Loucy (cell line): Measurements from ENCODE around the gene PCDHGC4.

Source experiments
- EZH2phosphoT487 ChIP-seq: fragments of 200-600 bp; IDR thresholded peaks from 2 replicates; pipeline ENCODE4 v1.6.1; 2018; ENCODE audit warnings: antibody characterized with exemption, mild to moderate bottlenecking, moderate library complexity, borderline replicate concordance
- TF ChIP-seq, protein P1 (sequence below): fragments of 200-600 bp; sonication (generic); conservative IDR thresholded peaks from 2 replicates; pipeline ENCODE4 v1.5.1; 2014; ENCODE audit warnings: mild to moderate bottlenecking, antibody characterized with exemption, low read length

DNA sequence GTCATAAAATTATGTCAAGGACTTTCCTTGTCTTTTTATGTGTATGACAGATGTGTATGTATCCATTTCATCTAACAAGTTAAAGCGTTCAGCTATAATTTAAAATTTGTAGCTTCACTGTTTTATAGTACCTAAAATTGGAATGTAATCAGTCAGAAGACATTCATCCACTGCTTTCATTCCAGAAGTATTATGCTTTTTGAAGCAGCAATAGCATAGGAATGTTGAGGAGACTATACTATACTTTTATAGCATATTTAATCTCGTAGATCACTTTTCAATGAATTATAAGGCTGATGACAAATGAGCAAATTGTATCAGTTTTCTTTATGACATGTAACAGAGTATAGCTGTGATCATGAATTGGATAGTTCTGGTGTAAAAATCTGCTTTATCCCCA, 47.6 kb upstream of the PCDHGC4 start:
- TF ChIP-seq, protein P1, sequence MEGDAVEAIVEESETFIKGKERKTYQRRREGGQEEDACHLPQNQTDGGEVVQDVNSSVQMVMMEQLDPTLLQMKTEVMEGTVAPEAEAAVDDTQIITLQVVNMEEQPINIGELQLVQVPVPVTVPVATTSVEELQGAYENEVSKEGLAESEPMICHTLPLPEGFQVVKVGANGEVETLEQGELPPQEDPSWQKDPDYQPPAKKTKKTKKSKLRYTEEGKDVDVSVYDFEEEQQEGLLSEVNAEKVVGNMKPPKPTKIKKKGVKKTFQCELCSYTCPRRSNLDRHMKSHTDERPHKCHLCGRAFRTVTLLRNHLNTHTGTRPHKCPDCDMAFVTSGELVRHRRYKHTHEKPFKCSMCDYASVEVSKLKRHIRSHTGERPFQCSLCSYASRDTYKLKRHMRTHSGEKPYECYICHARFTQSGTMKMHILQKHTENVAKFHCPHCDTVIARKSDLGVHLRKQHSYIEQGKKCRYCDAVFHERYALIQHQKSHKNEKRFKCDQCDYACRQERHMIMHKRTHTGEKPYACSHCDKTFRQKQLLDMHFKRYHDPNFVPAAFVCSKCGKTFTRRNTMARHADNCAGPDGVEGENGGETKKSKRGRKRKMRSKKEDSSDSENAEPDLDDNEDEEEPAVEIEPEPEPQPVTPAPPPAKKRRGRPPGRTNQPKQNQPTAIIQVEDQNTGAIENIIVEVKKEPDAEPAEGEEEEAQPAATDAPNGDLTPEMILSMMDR = no peak
- TF ChIP-seq EZH2phosphoT487 = no peak
